Gastrocnemius medialis (tissue), 4 donors: ENCODE measurements around the gene KCNG1. TPM values are rescaled to one million over a fixed set of nuclear protein-coding genes. Genes with fewer than 3 reads are reported as not detected.

Experiments
- ATAC-seq, 2 donors: fragments of 150-250 bp; one replicate each; pipeline ENCODE4 v1.9.1; 2016
- DNase-seq, 2 donors: peaks; one replicate each; pipeline ENCODE4 v3.0.0-alpha.2; 2019
- H3K27ac ChIP-seq, 4 donors: fragments of 200-600 bp; sonication (generic); 1 replicate in 1 of 4; 2 replicates in 3 of 4; pipeline ENCODE4 v1.5.1; 2016 to 2018; ENCODE audit warnings: mild to moderate bottlenecking in 2 of 4, moderate library complexity in 1 of 4
- H3K27me3 ChIP-seq, 3 donors: fragments of 200-600 bp; sonication (generic) in 2 of 3; 1 replicate in 1 of 3; 2 replicates in 2 of 3; pipeline versions ENCODE4 v1.5.1 to v1.6.0; 2016 to 2019; ENCODE audit warnings: mild to moderate bottlenecking in 1 of 3, moderate library complexity in 1 of 3
- H3K36me3 ChIP-seq, 2 donors: fragments of 200-600 bp; sonication (generic) in 1 of 2; one replicate each; pipeline ENCODE4 v1.5.1; 2017 to 2018
- H3K4me1 ChIP-seq, 2 donors: fragments of 200-600 bp; sonication (generic) in 1 of 2; one replicate each; pipeline ENCODE4 v1.5.1; 2016 to 2017; ENCODE audit warnings: mild to moderate bottlenecking in 2 of 2
- H3K4me3 ChIP-seq, 4 donors: fragments of 200-600 bp; sonication (generic) in 3 of 4; 1 replicate in 1 of 4; 2 replicates in 3 of 4; pipeline ENCODE4 v1.5.1; 2016 to 2019; ENCODE audit warnings: mild to moderate bottlenecking in 2 of 4
- H3K9me3 ChIP-seq, 3 donors: fragments of 200-600 bp; sonication (generic) in 2 of 3; 1 replicate in 1 of 3; 2 replicates in 2 of 3; pipeline ENCODE4 v1.5.1; 2016 to 2019
- POLR2A ChIP-seq, 2 donors: fragments of 450-650 bp; IDR thresholded peaks; one replicate each; pipeline ENCODE4 v1.6.1; 2017; ENCODE audit warnings: antibody characterized with exemption in 2 of 2, mild to moderate bottlenecking in 2 of 2, moderate library complexity in 2 of 2
- in situ Hi-C, 4 donors: fragments of 200-750 bp; cut with MboI; loops; one replicate each; pipeline versions ENCODE4 v1.15.0 to v1.8.0; 2017; ENCODE audit warnings: low sequenced_read_pairs in 4 of 4
- intact Hi-C: fragments of 100-400 bp; cut with DNase I; formaldehyde crosslinking; loops from one replicate; pipeline ENCODE4 v1.15.1; 2023; ENCODE audit warnings: low total_unique reads
- total RNA-seq, 4 donors: library from RNA; depleted of rRNA; stranded (reverse); fragments of >200 nt; gene quantifications; one replicate each; pipeline versions ENCODE4 v1.1.0 to v1.2.3, GENCODE V29; 2016
- TF ChIP-seq, protein P1 (sequence below), 5 experiments: fragments of 450-650 bp in 3 of 5; fragments of 200-600 bp in 2 of 5; sonication (generic) in 2 of 5; IDR thresholded peaks in 4 of 5; conservative IDR thresholded peaks in 1 of 5; 1 replicate in 4 of 5; 2 replicates in 1 of 5; pipeline ENCODE4 v1.5.1; 2016 to 2019; ENCODE audit warnings: antibody characterized with exemption in 5 of 5, mild to moderate bottlenecking in 3 of 5, moderate library complexity in 3 of 5

Gene KCNG1
- total RNA-seq, 4 donors from 2014 or later: not detected

DNA sequence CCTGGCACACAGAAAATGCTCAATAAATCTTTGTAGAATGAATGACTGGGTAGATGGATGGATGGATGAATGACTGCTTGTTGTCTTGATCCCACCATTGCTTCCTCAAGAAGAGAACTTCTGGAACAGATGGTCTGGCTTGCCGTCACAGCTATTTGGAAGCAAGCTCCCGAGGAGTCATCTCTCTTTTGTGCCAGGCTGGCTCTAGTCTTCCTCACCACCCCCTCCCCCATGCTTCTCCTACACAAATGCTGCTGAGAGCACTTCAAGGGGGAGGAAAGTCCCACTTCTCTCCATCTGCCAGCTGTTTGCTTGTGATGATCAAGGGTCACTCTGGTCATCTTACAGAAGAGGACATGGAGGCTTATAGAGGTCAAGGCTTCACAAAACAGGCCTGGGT is 11.6 kb upstream of the KCNG1 start:
- in situ Hi-C loops: no loop called here
- Histone ChIP-seq H3K27me3 (peaks cover 13 to 23% (median 16%) of the 10 kb centered on the region in 3 donors), H3K27ac (no peak overlapping the region), H3K36me3 (no peaks in the 10 kb centered on the region), H3K4me1 (no peaks in the 10 kb centered on the region), H3K9me3 (no peaks in the 10 kb centered on the region), H3K4me3 (no peak overlapping the region)
- TF ChIP-seq, protein P1, sequence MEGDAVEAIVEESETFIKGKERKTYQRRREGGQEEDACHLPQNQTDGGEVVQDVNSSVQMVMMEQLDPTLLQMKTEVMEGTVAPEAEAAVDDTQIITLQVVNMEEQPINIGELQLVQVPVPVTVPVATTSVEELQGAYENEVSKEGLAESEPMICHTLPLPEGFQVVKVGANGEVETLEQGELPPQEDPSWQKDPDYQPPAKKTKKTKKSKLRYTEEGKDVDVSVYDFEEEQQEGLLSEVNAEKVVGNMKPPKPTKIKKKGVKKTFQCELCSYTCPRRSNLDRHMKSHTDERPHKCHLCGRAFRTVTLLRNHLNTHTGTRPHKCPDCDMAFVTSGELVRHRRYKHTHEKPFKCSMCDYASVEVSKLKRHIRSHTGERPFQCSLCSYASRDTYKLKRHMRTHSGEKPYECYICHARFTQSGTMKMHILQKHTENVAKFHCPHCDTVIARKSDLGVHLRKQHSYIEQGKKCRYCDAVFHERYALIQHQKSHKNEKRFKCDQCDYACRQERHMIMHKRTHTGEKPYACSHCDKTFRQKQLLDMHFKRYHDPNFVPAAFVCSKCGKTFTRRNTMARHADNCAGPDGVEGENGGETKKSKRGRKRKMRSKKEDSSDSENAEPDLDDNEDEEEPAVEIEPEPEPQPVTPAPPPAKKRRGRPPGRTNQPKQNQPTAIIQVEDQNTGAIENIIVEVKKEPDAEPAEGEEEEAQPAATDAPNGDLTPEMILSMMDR (IDR thresholded peaks at IDR 0.05 in 4 of 5, conservative IDR thresholded peaks at IDR 0.05 in 1 of 5): no peak
- TF ChIP-seq POLR2A (IDR thresholded peaks at IDR 0.05): no peak
- intact Hi-C loops: no loop called here
- ATAC-seq (no peak), DNase-seq (no peak)

DNA sequence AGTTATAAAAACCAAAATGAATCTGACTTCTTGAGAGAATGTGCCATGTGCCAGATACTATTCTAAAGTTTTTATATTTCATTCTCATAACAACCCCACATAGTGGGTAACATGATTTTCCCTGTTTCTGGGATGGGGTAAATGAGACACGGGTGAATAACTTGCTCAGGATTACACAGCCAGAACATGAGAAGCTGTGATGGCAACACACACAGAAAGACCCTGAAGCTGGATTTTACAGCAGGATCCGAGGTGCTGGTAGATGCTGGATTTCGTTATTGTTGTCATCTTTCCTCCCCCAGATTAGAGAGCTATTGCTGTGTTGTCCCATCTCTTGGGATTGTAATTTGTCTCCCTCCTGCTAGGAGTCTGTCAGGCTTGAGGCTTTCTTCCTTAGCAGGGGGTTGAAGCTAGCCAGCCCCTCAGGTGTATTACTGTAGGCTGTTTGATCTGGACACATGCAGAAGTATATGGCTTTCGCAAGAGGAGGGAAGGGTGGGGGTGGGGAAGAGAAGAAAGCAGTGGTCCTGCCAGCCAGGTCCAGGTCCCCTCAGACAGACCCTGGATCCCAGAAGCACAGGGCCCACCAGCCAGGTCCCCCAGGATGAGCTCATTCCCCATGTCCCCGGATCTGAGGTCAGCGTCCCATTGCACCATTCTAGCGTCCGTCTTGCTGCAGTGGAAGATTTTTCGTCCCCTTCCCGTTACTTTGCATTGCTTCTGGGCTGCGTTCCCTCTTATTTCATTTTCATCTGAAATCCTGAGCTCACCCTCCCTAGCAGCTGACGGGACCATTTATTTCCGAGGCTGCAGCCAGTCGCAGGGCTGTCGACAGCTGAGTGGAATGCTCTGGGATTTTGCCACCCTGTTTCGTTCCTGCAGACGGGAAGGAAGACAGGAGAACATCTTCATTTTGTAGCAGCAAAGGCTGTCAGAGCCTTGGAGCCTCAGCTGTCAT is 7.3 kb upstream of the KCNG1 start:
- no peaks in the 10 kb centered on the region for H3K9me3 ChIP-seq
- no peak overlapping the region for H3K27ac ChIP-seq
- TF ChIP-seq POLR2A (IDR thresholded peaks at IDR 0.05): no peak
- TF ChIP-seq, protein P1 (IDR thresholded peaks at IDR 0.05 in 4 of 5, conservative IDR thresholded peaks at IDR 0.05 in 1 of 5): no peak
- no peaks in the 10 kb centered on the region for H3K4me1 ChIP-seq
- no peaks in the 10 kb centered on the region for H3K36me3 ChIP-seq
- ATAC-seq (no peak), DNase-seq (no peak)
- intact Hi-C loops (no loop called here), in situ Hi-C loops (no loop called here)
- peaks cover 19 to 43% (median 24%) of the 10 kb centered on the region in 3 donors for H3K27me3 ChIP-seq
- no peak overlapping the region for H3K4me3 ChIP-seq

DNA sequence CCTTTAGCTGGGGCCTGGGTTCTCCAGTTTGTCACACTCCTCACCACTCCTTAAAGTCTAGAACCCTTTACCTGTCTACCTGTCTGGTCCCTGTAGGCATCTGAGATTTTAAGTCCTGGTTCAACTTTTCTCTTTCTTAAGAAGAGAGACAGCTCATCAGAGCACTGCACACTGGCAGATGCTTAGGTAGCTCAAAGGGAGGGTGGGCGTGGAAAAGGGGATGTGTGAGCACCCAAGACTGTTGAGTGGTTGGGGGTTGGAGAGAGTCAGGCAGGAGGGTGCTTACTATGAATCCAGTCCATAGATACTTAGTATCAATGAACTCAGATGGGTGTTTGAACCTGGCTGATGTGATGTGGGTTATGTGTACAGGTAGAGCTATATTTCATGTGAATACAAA is 6.6 kb upstream of the KCNG1 start:
- Histone ChIP-seq H3K9me3 (no peaks in the 10 kb centered on the region), H3K27me3 (peaks cover 21 to 43% (median 24%) of the 10 kb centered on the region in 3 donors), H3K27ac (no peak overlapping the region), H3K36me3 (no peaks in the 10 kb centered on the region), H3K4me3 (no peak overlapping the region), H3K4me1 (no peaks in the 10 kb centered on the region)
- intact Hi-C loops: no loop called here
- ATAC-seq: no peak
- no peak for DNase-seq
- TF ChIP-seq, protein P1 (IDR thresholded peaks at IDR 0.05 in 4 of 5, conservative IDR thresholded peaks at IDR 0.05 in 1 of 5): no peak
- no peak for TF ChIP-seq POLR2A (IDR thresholded peaks at IDR 0.05)
- in situ Hi-C loops: no loop called here

DNA sequence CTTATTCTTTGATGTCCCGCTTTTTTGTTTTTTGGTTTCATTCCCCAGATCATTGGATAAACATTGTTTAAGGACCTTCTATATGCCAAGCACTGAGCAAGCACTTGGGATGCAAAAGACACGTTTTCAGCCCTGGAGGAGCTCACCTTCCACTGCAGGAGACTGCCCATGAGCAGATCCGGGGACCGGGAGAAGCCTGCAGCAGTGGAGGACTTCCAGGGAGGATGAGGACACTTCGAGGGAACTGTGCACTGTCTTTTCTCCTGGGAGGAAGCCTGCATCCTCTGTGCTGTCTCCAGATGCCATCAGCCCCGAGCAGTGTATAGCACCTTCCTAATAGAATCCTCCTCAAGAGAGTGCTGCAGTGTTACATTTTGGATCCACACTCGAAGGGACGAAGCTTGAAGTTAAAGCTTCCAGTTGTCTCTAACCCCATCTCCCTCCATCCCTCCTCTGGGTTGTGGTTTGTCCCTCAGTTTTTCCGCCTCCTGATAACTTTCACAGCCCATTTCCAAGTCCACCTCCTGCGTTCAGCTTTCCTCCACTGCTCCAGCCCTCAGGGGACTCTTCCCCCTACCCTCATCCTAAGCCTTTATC is 5.8 kb upstream of the KCNG1 start:
- intact Hi-C loops (no loop called here), in situ Hi-C loops (no loop called here)
- Histone ChIP-seq H3K36me3 (no peaks in the 10 kb centered on the region), H3K4me3 (no peak overlapping the region), H3K27ac (no peak overlapping the region), H3K27me3 (peaks cover 27 to 45% (median 27%) of the 10 kb centered on the region in 3 donors), H3K4me1 (no peaks in the 10 kb centered on the region), H3K9me3 (no peaks in the 10 kb centered on the region)
- DNase-seq (no peak), ATAC-seq (no peak)
- TF ChIP-seq POLR2A (IDR thresholded peaks at IDR 0.05): no peak
- TF ChIP-seq, protein P1 (IDR thresholded peaks at IDR 0.05 in 4 of 5, conservative IDR thresholded peaks at IDR 0.05 in 1 of 5): no peak
